Jurkat, Clone E6-1 (cell line): ENCODE data around the gene MARVELD3.
"Not testable (repeated sequence)": the region's sequence is repeated elsewhere in the genome, so short reads cannot be mapped to it uniquely, and the experiment has no call there.

Experiments
- DNase-seq: peaks from one replicate; pipeline ENCODE4 v3.0.0-alpha.2; 2011; ENCODE audit warnings: low read depth, low spot score
- H3K4me3 ChIP-seq: 2 replicates; pipeline ENCODE4 v1.5.1; 2011; ENCODE audit warnings: mild to moderate bottlenecking, low read length, control low read depth, moderate library complexity

MARVELD3 gene

DNA sequence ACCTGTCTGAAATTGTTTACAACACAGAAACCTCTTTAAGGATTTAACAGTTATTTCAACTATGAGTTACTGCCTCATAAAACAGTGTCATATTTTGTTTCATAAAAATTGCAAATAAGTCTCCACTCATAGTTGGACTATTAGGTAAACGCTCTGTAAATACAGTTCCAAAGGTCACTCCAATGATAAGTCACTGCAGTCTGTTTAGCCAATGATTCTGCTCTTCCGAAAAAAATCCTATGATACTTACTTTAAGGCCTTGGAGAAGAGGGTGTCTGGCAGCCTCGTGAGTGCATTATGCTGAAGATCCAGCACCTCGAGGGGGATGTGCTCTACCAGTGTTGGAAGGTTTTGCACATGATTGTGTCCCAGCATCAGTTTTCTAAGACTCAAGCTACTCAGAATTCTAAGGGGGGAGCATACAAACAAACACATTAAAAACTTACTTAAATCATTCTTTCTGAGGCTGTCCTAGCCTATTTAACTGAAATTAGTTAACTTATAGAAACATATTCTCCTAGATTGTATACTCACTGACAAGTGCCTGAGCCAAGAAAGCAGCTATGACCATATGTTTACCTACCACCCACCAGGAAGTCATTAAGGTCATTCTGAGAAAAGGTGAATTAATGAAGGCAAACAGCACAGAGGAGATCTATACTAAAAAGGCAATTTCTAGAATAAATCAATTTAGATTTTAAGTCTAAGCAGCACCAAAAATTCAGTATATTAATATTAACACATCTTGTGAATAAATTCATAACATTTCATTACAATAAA is 41.1 kb downstream of the MARVELD3 start:
- no peak overlapping the region for H3K4me3 ChIP-seq
- no peak for DNase-seq

DNA sequence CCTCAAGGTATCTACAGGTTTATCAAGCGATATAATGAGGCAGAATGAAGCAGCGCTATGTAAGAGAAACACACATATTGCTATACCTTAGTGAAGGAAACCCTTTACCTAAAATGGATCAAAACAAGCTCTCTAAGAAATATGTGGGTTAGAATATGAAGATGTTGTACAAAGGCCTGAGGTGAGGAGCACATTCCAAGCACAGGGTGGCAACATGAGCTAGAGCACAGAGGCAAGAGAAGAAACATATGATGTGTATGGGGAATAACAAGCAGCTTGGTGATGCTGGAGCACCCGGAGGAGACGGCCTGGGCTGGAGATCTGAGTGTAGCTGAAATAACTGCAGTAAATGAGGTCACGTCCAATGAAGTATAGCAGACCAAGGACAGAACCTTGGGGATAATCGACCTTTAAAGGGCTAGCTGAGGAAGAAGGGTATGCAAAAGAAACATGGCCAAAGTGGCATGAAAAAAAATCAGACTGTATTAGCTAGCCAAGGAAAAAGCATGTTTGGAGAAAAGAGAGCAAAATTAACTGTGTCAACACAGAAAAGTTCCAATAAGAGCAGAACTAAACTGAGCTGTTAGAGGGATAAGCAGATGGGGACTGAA is 44.0 kb downstream of the MARVELD3 start:
- H3K4me3 ChIP-seq = no peak overlapping the region
- no peak for DNase-seq

DNA sequence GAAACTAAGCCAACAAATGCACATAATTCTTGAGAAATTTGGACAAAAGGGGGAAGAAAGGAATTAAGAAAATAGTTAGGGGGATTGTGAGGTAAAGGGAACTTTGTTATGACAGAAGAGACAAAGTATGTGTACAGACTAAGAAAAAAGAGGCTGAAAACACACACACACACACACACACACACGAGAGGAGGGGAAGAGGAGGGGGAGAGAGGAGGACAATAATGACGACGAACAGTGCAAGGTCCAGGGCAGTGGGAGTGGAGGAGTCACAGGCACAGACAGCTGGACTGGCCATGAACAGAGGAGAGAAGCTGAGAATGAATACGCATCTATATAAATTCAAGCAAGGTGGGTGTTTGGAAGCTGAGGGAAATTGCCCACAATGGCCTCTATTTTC is 44.6 kb downstream of the MARVELD3 start:
- no peak for DNase-seq
- no peak overlapping the region for H3K4me3 ChIP-seq

DNA sequence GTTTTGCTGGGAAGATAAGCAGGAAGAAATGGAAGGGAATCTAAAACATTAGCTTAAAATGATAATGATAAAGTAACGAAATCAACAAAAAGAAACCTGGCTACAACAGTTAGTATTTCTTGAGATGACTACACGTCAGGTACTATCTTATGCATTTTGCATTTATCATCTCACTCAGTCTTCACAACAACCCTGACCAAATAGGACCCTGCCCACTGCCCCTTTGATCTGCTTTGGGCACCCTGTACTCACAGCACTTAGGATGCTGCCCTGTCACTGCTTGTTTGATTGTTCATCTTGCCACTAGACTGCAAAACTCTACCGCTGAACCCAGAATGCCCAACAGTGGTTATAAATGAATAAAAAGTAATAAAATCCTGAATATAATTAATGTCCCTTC is 45.2 kb downstream of the MARVELD3 start:
- H3K4me3 ChIP-seq = no peak overlapping the region
- DNase-seq = no peak

DNA sequence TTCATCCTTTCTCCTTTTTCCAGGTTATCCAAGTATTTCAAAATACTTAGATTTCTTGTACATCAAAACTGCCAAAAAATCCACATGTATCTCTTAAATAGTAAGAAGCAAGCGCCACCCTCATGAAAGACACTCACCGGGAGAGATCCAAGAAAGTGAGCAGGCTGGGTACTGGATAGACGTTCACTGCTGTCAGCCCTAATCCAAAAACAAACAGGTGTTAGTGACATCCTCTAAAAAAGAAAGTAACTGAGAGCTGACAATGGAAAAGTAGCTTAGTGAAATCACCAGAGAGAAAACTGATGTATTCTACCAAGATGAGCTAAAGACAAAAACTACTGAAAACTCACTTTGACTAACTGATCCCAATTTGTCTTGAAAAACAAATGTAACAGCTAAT is 46.1 kb downstream of the MARVELD3 start:
- DNase-seq = no peak
- H3K4me3 ChIP-seq = no peak overlapping the region

DNA sequence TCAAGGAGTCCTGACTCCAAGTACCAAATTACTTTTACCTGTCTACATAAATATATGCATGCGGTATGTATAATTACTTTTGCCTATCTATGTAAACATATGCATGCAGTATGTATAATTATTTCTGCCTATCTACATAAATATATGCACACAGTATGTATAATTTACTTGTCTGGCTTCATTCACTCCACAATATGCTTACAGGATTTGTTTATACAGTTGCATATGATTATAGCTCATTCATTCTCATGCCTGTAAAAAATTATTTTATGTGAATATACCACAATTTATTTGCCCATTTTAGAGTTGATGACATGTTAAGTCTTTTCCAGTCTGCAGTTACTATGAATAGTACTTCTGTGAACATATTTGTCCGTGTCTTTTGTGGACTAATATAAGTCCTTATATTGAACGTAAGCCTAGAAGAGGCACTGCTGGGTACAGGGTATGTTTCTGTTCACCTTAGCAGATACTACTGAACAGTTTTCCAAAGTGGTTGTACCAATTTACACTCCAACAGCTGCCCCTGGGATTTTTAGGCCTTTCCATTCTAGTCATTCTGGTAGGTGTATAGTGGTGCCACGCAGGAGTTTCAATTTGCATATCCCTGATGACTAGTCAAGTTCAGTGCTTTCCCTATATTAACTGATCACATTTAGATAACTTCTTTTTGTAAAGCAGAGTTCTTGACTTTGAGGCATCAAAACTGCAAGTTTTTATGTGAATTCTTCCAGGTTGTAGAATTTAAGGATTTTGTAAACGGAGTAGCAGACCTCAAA is 47.0 kb downstream of the MARVELD3 start:
- H3K4me3 ChIP-seq = no peak overlapping the region
- DNase-seq = no peak

DNA sequence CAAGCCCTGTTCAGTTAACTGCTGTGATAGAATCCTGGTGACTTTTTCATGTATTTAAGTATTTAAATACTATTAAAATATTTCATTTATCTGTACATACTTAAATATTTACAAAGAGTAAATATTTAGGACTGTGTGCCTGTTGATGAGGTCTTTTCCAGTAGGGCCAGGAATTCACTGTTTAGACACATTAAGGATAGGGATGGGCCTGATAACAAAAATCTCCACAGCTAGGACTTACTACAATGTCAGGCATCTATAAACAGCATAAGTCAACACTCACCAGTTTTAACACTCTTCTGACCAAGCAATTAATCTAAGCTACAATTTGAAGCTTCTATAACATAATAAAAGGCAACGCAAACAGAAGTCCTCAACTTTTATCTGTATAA is 47.6 kb downstream of the MARVELD3 start:
- no peak overlapping the region for H3K4me3 ChIP-seq
- DNase-seq = no peak

DNA sequence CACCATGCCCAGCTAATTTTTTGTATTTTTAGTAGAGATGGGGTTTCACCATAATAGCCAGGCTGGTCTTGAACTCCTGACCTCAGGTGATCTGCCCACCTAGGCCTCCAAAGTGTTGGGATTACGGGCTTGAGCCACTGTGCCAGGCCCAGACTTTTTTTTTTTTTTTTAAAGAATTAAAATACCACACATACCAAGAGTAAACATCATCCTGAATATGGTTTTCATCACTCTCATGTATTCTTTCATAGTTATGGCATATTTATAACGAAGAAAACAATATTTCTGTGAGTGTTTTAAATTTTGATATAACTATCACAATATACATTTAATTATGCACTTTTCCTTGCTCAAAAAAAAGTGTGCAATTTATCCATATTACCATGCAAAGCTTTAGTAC is 48.2 kb downstream of the MARVELD3 start:
- no peak for DNase-seq

DNA sequence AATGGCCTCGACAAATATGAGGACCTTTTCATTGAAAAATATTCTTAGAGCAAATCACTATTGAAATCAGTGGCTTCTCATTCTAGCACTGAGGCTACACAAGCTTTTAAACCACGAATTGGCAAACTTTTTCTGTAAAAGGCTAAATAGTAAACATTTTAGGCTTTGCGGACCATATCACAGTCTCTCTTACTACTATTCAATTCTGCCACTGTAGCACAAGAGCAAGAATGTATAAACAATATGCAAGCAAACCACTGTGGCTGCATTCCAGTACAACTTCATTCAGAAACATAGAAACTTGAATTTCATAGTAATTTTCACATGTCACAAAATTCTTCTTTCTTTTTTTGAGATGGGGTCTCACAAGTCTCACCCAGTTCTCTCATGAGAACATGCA is 49.4 kb downstream of the MARVELD3 start:
- no peak for DNase-seq
- no peak overlapping the region for H3K4me3 ChIP-seq

More for the DNA sequence above, 48.2 kb downstream of the MARVELD3 start:
- H3K4me3 ChIP-seq = no peak overlapping the region

DNA sequence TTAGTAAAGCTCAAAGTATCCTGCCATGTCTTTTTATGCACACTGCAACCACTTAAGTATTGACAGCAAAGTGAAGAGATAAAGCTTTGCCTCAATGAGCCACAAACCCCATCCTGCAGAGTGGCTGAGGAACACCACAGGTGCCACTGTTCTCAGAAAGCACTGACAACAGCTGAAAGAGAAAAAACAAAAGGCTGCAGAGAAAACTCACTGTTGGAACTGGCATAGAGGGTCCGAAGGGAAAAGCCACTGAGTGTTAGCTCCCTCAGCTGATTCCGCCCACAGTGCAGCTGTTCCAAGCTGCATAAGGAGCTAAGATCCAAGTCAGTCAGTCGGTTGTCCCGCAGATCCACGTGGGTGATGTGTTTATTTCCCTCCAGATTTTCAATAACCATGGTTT is 50.3 kb downstream of the MARVELD3 start:
- DNase-seq = peak; percentile 39
- H3K4me3 ChIP-seq = no peak overlapping the region

DNA sequence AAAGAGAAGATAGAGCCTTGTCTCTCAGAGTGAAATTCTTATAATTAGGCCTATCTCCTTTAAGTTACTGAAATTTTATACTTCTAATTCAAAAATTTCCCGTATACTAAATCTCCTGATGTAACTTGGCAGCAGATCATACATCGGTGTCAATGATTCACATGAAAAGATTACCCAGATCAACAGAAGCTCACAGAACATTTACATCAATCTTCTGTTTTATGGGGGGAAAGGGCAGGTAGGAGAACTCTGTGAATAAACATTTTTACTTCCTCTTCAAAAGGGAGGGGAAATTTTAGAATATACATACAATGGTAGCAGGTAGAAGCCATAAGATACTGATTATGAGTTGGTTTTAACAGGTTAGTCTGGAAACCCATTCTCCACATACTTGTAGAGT is 55.4 kb downstream of the MARVELD3 start:
- H3K4me3 ChIP-seq = no peak overlapping the region
- no peak for DNase-seq

DNA sequence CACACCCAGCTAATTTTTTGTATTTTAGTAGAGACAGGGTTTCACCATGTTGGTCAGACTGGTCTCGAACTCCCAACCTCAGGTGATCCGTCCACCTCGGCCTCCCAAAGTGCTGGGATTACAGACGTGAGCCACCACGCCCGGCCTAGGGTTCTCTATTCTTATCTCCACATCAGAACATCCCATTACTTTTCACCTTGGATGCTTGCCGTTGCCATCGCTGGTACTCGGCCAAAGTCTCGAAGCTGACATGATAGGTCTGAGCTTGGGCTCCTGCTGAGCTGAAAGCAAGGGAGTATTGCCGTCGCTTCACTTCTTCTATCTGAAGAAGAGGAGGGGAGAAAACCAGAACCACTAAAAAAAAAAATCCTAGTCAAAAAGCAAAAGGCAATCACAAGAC is 58.3 kb downstream of the MARVELD3 start:
- not testable (repeated sequence) for DNase-seq, H3K4me3 ChIP-seq
